GM18858 (cell line): Measurements from ENCODE around the gene BUB3.

Experiments
- ATAC-seq: cut with Tn5 transposase; IDR thresholded peaks from one replicate; pipeline ENCODE4 v1.9.1; 2021; ENCODE audit not compliant: unreplicated experiment

BUB3 gene

DNA sequence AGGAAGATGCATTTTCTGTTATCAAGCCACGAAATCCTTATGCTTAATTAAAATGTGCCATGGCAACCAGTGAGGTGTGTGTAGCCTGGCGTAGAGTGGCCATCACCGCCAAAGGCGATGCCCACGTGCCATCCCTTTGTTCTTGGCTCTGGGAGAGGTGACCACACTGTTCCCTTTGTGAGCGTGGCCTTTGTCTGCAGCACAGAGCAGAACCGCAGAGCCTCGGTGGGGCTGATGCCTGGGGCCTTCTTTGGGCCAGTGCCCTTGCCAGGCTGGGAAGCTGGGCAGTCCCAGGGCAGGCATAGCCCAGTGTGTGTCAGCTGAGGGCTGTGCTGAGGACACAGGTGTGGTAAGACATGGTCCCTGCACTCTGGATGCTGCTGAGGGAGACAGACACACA, 48.3 kb downstream of the BUB3 start:
- ATAC-seq, result no peak

DNA sequence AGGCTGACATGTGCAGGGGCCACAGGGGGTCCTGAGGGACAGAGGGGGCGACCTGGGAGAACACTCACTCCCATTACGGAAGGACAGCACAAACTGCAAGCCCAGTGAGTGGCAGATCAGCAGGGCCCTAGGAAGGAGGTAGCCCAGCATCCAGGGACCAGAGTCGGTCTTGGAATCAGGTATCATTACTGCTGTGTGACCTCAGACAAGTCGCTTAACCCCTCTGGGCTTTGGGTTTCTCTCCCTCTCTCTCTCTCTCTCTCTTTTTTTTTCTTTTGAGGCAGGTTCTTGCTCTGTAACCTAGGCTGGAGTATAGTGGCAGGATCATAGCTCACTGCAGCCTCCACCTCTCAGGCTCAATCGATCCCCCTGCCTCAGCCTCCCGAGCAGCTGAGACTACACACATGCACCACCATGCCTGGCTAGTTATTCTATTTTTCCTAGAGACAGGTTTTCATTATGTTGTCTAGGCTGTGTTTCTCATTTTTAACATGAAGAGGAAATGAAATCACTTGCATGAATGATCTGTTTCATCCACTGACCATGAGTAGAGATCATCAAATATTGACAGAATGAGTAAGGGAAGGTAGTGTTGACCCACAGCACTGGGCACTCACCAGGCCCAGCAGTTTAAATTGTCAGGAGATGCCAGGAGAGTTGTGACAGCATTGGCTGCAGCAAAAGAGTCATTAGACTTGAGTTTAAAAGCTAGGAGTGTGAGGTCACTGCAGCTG, 49.4 kb downstream of the BUB3 start:
- ATAC-seq, result no peak

DNA sequence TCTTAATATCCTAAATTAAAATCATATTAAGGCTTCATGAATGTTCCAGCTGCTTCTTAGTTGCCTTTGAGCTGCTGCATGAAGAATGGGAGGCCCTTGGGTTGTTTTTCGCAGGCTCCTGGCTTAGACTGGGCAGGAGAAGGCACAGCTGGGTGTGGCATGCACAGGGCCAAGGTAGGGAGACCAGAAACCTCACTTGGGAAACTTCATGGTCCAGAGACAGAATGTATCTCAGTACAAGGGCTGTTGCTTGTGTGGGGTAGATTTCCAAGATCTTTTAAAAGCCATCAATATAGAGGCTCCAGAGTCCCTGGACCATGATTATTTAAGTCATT, 49.9 kb downstream of the BUB3 start:
- ATAC-seq, result no peak

DNA sequence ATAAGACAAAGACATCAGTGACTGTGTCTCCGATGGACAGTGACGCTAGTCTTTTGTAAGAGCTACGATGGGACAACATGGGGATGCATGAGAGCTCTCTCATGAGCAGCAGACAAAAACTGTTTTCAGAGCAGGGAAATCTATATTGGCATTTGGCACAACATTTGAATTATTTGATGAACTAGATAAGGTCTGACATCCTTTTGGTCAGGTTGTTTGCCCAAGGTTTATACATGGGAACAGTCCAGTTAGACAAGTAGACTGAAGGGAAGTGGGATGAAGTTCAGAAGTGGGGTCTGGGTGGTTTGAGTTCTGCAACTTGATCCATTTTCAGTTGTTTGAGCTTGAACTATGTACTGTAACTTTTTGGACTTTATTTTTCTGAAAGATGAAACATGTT, 50.8 kb downstream of the BUB3 start:
- ATAC-seq, result no peak

DNA sequence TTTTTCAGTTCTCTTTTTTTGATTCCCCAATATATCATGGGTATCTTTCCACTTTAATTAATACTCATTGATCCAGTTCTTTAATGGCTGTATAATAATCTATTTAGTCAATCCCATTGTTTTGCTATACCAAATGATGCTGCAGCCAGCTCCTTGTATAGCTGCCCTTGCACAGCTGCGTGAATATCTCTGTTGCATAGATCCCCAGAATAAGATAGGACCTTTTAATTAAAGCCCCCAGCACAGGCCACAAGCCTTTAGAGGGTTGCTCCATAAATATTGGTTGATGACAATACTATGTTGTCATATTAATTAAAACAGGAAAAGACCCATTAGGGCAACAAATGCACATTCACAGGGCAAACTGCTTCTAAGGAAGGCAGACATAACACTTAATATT, 57.9 kb downstream of the BUB3 start:
- ATAC-seq, result no peak

DNA sequence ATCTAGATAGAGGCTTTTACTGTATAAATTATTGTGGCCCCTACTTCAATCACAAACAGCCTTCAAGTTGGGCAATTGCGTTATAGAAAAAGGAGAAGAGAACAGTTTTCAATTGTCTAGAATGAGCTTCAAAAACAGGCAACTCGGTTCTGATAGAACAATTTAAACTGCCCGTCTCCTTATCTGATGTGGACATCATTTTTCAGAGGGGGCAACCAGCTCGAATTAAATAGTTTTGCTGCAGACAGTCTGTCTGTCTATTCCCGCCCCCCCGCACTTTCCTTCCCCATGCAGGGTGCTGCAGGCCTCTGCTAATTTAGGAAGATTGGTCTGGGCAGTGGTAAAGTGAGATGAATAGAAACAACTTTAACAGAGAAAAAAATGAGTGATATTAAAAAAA, 58.4 kb downstream of the BUB3 start:
- ATAC-seq, result no peak

DNA sequence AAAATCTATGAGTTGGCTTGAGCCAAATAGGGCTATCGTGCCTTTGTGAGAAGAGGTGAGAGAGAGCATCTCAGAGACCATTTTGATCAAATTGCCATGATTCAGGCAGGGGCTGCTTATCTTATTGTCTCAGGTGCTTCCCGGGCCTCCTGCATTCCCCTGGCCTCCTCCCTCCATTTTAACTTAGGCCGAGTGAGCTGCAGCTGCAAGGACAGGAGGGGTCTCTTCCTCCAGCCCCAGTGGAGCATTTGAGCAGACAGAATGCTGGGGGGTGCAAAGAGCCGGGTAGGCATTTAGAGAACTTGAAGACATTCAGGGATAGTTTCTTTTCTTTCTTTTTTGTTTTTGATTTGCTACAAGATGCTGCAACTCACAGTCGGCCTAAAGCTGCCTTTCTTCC, 59.0 kb downstream of the BUB3 start:
- no peak for ATAC-seq
